OCI-LY3 (cell line): ENCODE measurements around the gene CTPS1.

Experiments used
- H2AFZ ChIP-seq: fragments of 200-600, 300-600 bp; shearing (Covaris generic); 2 replicates; pipeline ENCODE4 v1.6.0; 2014; ENCODE audit warnings: antibody characterized with exemption, low read depth, low read length
- H3K27ac ChIP-seq: fragments of 200-600, 300-600 bp; sonication (generic); 2 replicates; pipeline ENCODE4 v1.5.1; 2014; ENCODE audit warnings: mild to moderate bottlenecking, low read length, moderate library complexity, mixed read lengths
- H3K27me3 ChIP-seq: fragments of 200-600, 300-600 bp; sonication (generic); 2 replicates; pipeline ENCODE4 v1.6.1; 2014; ENCODE audit warnings: low read depth, low read length, mixed read lengths
- H3K36me3 ChIP-seq: fragments of 200-600, 300-600 bp; sonication (generic); replicated peaks from 2 replicates; pipeline ENCODE3; 2014; ENCODE audit warnings: low read depth, low read length, mixed read lengths
- H3K4me1 ChIP-seq: fragments of 300-600, 200-600 bp; sonication (generic); 2 replicates; pipeline ENCODE4 v1.6.1; 2014; ENCODE audit warnings: low read length, mixed read lengths
- H3K4me2 ChIP-seq: fragments of 200-600, 300-600 bp; sonication (generic); 2 replicates; pipeline ENCODE4 v1.6.1; 2014; ENCODE audit warnings: low read length, mixed read lengths
- H3K4me3 ChIP-seq: fragments of 300-600, 200-600 bp; sonication (generic); 2 replicates; pipeline ENCODE4 v1.5.1; 2014; ENCODE audit warnings: antibody characterized with exemption, mild to moderate bottlenecking, low read length, moderate library complexity
- H3K79me2 ChIP-seq: fragments of 300-600, 200-600 bp; shearing (Covaris generic); 2 replicates; pipeline ENCODE4 v1.6.1; 2014; ENCODE audit warnings: mild to moderate bottlenecking, low read length, mixed read lengths
- H3K9ac ChIP-seq: fragments of 300-600, 200-600 bp; shearing (Covaris generic); 2 replicates; pipeline ENCODE4 v1.6.0; 2014; ENCODE audit warnings: mild to moderate bottlenecking, low read length, moderate library complexity
- H3K9me3 ChIP-seq: fragments of 200-600, 300-600 bp; shearing (Covaris generic); 2 replicates; pipeline ENCODE4 v1.6.1; 2014; ENCODE audit warnings: low read length, mixed read lengths; ENCODE audit not compliant: insufficient read depth
- H4K20me1 ChIP-seq: fragments of 200-600, 300-600 bp; sonication (generic); 2 replicates; pipeline ENCODE4 v1.6.1; 2016; ENCODE audit warnings: low read length, mixed read lengths; ENCODE audit not compliant: insufficient read depth
- EZH2phosphoT487 ChIP-seq: fragments of 200-600 bp; shearing (Covaris generic); IDR thresholded peaks from 2 replicates; pipeline ENCODE4 v1.6.1; 2018; ENCODE audit warnings: antibody characterized with exemption, mixed run types, low read depth
- TF ChIP-seq, protein P1 (sequence below): fragments of 200-600, 300-600 bp; sonication (generic); IDR thresholded peaks from 2 replicates; pipeline ENCODE4 v1.5.1; 2014; ENCODE audit warnings: antibody characterized with exemption, low read length, low read depth

CTPS1 gene

DNA sequence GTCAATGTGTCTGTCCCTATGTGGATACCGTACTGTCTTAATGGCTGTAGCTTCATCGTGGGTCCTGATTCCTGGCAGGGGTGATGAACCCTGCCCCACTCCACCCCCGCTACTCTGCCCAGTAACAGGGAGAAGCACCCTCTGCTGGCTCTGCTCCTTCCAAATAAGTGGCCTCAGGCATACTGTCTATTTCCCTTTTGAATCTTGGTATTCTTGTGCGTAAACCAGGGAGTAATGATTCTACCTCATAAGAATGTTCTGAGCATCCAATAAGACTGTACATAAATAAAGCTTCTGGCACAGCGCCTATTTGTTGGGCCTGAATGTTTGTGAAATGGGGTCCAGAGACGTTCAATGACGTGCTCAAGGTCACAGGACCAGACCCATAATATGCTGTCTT lies 35.2 kb upstream of the CTPS1 start:
- Histone ChIP-seq H2AFZ (no peak overlapping the region), H3K4me1 (peaks cover 9% of the 10 kb centered on the region), H3K9me3 (no peaks in the 10 kb centered on the region), H3K79me2 (no peaks in the 10 kb centered on the region), H4K20me1 (no peaks in the 10 kb centered on the region), H3K9ac (no peak overlapping the region), H3K4me3 (no peak overlapping the region), H3K27me3 (no peaks in the 10 kb centered on the region), H3K27ac (no peak overlapping the region), H3K36me3 (no peaks in the 10 kb centered on the region), H3K4me2 (no peak overlapping the region)
- TF ChIP-seq EZH2phosphoT487: no peak
- TF ChIP-seq, protein P1, sequence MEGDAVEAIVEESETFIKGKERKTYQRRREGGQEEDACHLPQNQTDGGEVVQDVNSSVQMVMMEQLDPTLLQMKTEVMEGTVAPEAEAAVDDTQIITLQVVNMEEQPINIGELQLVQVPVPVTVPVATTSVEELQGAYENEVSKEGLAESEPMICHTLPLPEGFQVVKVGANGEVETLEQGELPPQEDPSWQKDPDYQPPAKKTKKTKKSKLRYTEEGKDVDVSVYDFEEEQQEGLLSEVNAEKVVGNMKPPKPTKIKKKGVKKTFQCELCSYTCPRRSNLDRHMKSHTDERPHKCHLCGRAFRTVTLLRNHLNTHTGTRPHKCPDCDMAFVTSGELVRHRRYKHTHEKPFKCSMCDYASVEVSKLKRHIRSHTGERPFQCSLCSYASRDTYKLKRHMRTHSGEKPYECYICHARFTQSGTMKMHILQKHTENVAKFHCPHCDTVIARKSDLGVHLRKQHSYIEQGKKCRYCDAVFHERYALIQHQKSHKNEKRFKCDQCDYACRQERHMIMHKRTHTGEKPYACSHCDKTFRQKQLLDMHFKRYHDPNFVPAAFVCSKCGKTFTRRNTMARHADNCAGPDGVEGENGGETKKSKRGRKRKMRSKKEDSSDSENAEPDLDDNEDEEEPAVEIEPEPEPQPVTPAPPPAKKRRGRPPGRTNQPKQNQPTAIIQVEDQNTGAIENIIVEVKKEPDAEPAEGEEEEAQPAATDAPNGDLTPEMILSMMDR: no peak

DNA sequence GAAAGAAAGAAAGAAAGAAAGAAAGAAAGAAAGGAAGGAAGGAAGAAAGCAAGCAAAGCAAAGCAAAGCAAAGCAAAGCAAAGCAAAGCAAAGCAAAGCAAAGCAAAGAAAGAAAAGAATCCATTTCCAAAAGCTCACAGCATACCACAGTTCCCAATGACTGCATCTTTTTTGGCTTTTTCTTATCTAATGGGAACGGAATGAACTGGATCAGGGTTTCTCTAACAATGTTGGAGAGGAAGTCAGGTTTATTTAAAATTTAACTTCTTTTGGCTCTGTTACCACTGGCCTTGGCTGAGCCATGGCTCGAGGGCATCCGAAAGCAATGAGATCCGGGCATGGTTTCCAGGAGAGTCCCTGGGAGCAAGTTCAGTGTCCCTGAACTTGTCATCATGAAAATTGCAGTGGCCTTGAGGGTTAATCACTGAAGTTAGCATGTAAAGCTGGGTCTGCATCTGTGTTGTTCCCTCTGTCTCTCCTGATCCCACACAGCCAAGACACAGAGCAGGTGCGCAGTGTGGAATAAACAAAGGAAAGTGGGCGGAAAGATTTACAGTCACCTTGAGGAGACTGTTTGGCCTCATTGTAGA lies 34.6 kb upstream of the CTPS1 start:
- Histone ChIP-seq H3K36me3 (no peaks in the 10 kb centered on the region), H3K9ac (no peak overlapping the region), H4K20me1 (no peaks in the 10 kb centered on the region), H3K79me2 (no peaks in the 10 kb centered on the region), H3K27ac (no peak overlapping the region), H3K4me2 (no peak overlapping the region), H3K4me1 (peaks cover 9% of the 10 kb centered on the region), H2AFZ (no peak overlapping the region), H3K4me3 (no peak overlapping the region), H3K9me3 (no peaks in the 10 kb centered on the region), H3K27me3 (no peaks in the 10 kb centered on the region)
- no peak for TF ChIP-seq EZH2phosphoT487
- TF ChIP-seq, protein P1: no peak

DNA sequence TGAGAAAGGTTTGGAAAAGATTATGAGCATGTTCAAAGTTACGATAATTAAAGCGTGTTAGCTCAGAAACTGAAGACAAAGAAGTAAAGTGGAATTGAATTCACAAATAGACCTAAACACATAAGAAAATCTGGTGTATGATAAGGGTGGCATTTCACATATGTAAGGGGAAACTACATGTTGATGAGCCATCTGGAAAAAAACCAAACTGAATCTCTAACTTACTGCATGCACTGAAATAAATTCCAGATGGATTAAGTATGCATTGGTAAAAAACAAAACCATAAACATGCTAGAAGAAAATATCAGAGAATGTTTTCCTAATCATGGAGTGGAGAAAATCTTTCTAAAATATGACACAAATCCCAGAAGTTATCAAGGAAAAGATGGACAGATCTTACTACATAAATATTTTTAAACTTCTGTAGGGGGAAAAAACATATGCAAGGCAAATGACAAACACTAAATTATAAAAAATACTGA lies 34.0 kb upstream of the CTPS1 start:
- Histone ChIP-seq H3K27me3 (no peaks in the 10 kb centered on the region), H3K9me3 (no peaks in the 10 kb centered on the region), H2AFZ (no peak overlapping the region), H4K20me1 (no peaks in the 10 kb centered on the region), H3K9ac (no peak overlapping the region), H3K4me3 (no peak overlapping the region), H3K79me2 (no peaks in the 10 kb centered on the region), H3K4me1 (peaks cover 9% of the 10 kb centered on the region), H3K4me2 (no peak overlapping the region), H3K36me3 (no peaks in the 10 kb centered on the region), H3K27ac (no peak overlapping the region)
- TF ChIP-seq, protein P1: no peak
- TF ChIP-seq EZH2phosphoT487: no peak

DNA sequence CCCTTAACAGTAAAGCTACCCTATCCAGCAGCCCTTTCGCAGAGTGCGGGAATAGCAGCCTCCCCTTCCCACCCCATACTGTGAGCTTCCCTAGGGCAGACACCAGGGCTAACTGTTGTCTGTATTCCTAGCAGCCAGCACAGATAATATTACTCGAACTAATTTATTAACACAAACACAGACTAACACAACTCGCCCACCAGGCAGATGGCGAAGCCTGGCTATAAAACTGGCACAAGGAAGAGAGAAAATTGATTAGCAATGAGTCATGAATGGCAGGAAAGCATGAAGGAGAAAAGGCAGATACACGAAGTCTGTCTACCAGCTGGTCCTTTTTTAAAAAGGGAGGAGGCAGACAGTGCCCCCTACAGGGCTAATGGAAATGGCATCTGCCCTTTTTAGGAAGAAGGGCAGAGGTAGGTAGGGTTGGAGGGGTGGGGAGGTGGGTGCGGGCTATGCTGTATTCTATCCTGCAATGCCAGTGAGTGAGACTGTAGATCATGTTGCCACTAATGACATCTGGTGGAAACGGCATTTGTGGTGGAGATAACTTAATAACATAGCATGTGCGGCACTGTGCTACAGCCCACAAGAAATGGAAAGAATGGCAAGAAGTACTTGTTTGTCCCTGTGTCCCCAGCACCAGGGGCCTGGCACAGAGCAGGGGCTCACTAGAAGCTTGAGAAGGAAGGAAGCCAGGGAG lies 30.6 kb upstream of the CTPS1 start:
- Histone ChIP-seq H3K36me3 (no peaks in the 10 kb centered on the region), H3K9ac (peak overlapping the region; percentile 44), H3K9me3 (no peaks in the 10 kb centered on the region), H3K27me3 (no peaks in the 10 kb centered on the region), H3K79me2 (no peaks in the 10 kb centered on the region), H4K20me1 (no peaks in the 10 kb centered on the region), H3K4me2 (peak overlapping the region; percentile 88), H3K27ac (no peak overlapping the region), H3K4me3 (peak overlapping the region; percentile 49), H3K4me1 (peaks cover 23% of the 10 kb centered on the region), H2AFZ (peak overlapping the region; percentile 85)
- TF ChIP-seq, protein P1: peak; percentile 74
- no peak for TF ChIP-seq EZH2phosphoT487
